ENCODE results near the gene RPS25. TPM values are rescaled to one million over a fixed set of nuclear protein-coding genes. Genes with fewer than 3 reads are reported as not detected.
A peak's percentile ranks its signal among the peaks of the same experiment; 100 is the strongest.

RPS25 gene
- total and polyA plus RNA-seq, 9 of the 15 experiments (the other 6 are each of a cell fraction or from before 2014, with no cell fraction given), result 1,553 to 5,486 (median 2,471) TPM

- TF ChIP-seq SFPQ (IDR thresholded peaks at IDR 0.05; ENCODE audit: low read depth, low read length) (no peak), STAT5B (CRISPR knock-in tag; IDR thresholded peaks at IDR 0.05) (no peak), ZFP91 (CRISPR knock-in tag; IDR thresholded peaks at IDR 0.05) (peak; percentile 15; the same call in 1 of the 2 replicates), LCOR (CRISPR knock-in tag; IDR thresholded peaks at IDR 0.05) (peak; percentile 95), RNF2 (IDR thresholded peaks at IDR 0.05) (peak; percentile 94), RBM14 (IDR thresholded peaks at IDR 0.05; ENCODE audit: borderline replicate concordance, insufficient read depth, low read depth, low read length) (no peak), PYGO2 (tag; IDR thresholded peaks at IDR 0.05) (no peak), SIN3B (IDR thresholded peaks at IDR 0.05; ENCODE audit: low read depth) (no peak), CBX1 (IDR thresholded peaks at IDR 0.05; ENCODE audit: low read depth) (peak; percentile 67; the same call in 1 of the 2 replicates), CBX3 (IDR thresholded peaks at IDR 0.05; ENCODE audit: borderline replicate concordance in 1 of 2, low read length in 2 of 2) (peak in 1 of 2 experiments; percentile 97; a peak in 2 of 3 replicates), ZNF551 (CRISPR knock-in tag; IDR thresholded peaks at IDR 0.05) (no peak), POLR2H (tag; IDR thresholded peaks at IDR 0.05; ENCODE audit: low read depth) (no peak), KLF13 (tag; IDR thresholded peaks at IDR 0.05; ENCODE audit: borderline replicate concordance, low read depth) (no peak; the same call in 1 of the 2 replicates), POLR2G (IDR thresholded peaks at IDR 0.05; ENCODE audit: low read depth, low read length) (peak; percentile 78)
- TF ChIP-seq, protein P1, sequence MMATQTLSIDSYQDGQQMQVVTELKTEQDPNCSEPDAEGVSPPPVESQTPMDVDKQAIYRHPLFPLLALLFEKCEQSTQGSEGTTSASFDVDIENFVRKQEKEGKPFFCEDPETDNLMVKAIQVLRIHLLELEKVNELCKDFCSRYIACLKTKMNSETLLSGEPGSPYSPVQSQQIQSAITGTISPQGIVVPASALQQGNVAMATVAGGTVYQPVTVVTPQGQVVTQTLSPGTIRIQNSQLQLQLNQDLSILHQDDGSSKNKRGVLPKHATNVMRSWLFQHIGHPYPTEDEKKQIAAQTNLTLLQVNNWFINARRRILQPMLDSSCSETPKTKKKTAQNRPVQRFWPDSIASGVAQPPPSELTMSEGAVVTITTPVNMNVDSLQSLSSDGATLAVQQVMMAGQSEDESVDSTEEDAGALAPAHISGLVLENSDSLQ (IDR thresholded peaks at IDR 0.05), result no peak
- TF ChIP-seq, protein P2, sequence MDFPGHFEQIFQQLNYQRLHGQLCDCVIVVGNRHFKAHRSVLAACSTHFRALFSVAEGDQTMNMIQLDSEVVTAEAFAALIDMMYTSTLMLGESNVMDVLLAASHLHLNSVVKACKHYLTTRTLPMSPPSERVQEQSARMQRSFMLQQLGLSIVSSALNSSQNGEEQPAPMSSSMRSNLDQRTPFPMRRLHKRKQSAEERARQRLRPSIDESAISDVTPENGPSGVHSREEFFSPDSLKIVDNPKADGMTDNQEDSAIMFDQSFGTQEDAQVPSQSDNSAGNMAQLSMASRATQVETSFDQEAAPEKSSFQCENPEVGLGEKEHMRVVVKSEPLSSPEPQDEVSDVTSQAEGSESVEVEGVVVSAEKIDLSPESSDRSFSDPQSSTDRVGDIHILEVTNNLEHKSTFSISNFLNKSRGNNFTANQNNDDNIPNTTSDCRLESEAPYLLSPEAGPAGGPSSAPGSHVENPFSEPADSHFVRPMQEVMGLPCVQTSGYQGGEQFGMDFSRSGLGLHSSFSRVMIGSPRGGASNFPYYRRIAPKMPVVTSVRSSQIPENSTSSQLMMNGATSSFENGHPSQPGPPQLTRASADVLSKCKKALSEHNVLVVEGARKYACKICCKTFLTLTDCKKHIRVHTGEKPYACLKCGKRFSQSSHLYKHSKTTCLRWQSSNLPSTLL (IDR thresholded peaks at IDR 0.05), result no peak
These were observed 12.3 kb upstream of the RPS25 start, which contains the start of gene SLC37A4 (continued) for GRCh38 chr11:119030329-119031047.

All from K562 (cell line).